OCI-LY1 (cell line): ENCODE measurements around the gene RASA3.

ENCODE experiments used
- EZH2 ChIP-seq: fragments of 200-600 bp; sonication (generic), shearing (Covaris generic); IDR thresholded peaks from 2 replicates; pipeline ENCODE4 v1.8.0; 2017; ENCODE audit warnings: borderline replicate concordance, mixed run types, mild to moderate bottlenecking, antibody characterized with exemption, low read length, moderate library complexity, mixed read lengths
- TF ChIP-seq, protein P1 (sequence below): fragments of 200-600 bp; sonication (generic), shearing (Covaris generic); IDR thresholded peaks from 2 replicates; pipeline ENCODE4 v1.5.1; 2017; ENCODE audit warnings: mild to moderate bottlenecking, antibody characterized with exemption, low read length, moderate library complexity, mixed read lengths

DNA sequence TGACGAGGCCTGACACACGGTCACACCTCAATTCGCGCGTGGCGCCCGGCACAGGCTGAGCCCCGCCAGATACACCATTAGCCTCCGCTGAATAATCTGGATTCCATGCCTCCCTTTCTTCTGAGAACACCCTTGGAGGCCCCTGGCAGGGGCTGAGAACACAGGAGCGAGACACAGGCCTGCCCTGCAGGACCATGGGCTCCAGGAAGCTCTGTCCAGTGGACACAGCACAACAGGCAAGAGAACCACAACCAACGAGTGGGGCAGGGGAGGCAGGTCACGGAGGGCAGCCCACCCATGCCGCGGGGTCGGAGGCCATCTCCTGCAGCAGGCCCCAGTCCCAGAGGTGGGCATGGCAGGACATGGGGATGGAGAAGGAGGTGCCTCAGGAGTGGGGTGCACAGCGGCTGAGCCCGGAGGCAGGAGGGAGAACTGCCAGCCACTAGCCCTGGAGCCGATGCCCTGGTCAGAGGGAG lies 82.8 kb downstream of the RASA3 start:
- TF ChIP-seq, protein P1, sequence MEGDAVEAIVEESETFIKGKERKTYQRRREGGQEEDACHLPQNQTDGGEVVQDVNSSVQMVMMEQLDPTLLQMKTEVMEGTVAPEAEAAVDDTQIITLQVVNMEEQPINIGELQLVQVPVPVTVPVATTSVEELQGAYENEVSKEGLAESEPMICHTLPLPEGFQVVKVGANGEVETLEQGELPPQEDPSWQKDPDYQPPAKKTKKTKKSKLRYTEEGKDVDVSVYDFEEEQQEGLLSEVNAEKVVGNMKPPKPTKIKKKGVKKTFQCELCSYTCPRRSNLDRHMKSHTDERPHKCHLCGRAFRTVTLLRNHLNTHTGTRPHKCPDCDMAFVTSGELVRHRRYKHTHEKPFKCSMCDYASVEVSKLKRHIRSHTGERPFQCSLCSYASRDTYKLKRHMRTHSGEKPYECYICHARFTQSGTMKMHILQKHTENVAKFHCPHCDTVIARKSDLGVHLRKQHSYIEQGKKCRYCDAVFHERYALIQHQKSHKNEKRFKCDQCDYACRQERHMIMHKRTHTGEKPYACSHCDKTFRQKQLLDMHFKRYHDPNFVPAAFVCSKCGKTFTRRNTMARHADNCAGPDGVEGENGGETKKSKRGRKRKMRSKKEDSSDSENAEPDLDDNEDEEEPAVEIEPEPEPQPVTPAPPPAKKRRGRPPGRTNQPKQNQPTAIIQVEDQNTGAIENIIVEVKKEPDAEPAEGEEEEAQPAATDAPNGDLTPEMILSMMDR: no peak
- no peak for TF ChIP-seq EZH2
